Osteoblast (primary cell): ENCODE measurements around the gene TBC1D12. TPM values are rescaled to one million over a fixed set of nuclear protein-coding genes. Genes with fewer than 3 reads are reported as not detected.

Experiments
- DNase-seq: peaks from one replicate; pipeline ENCODE4 v3.0.0; 2011; ENCODE audit warnings: low spot score, mixed read lengths; ENCODE audit not compliant: insufficient read length; ENCODE audit errors: missing footprints
- H2AFZ ChIP-seq: 2 replicates; pipeline ENCODE4 v1.6.0; 2011; ENCODE audit warnings: mild to moderate bottlenecking, low read length
- H3K27ac ChIP-seq: 2 replicates; pipeline ENCODE4 v1.5.1; 2011; ENCODE audit warnings: mild to moderate bottlenecking, low read depth, low read length, moderate library complexity
- H3K27me3 ChIP-seq: 2 replicates; pipeline ENCODE4 v1.6.0; 2012; ENCODE audit warnings: mild to moderate bottlenecking, control low read depth, inconsistent platforms, low read length, moderate library complexity; ENCODE audit not compliant: insufficient read depth
- H3K36me3 ChIP-seq: 2 replicates; pipeline ENCODE4 v1.5.1; 2011; ENCODE audit warnings: mild to moderate bottlenecking, low read length, control low read depth, moderate library complexity; ENCODE audit not compliant: insufficient read depth
- H3K4me1 ChIP-seq: 2 replicates; pipeline ENCODE4 v1.5.1; 2011; ENCODE audit warnings: mild to moderate bottlenecking, low read length, control low read depth, moderate library complexity; ENCODE audit not compliant: insufficient read depth
- H3K4me2 ChIP-seq: 2 replicates; pipeline ENCODE4 v1.6.0; 2011; ENCODE audit warnings: mild to moderate bottlenecking, low read length; ENCODE audit not compliant: insufficient read depth
- H3K4me3 ChIP-seq: fragments of 200-600 bp; sonication (generic); 3 replicates; pipeline ENCODE4 v1.5.1; 2012; ENCODE audit warnings: mild to moderate bottlenecking, low read length, inconsistent platforms; ENCODE audit not compliant: insufficient read depth
- H3K79me2 ChIP-seq: 2 replicates; pipeline ENCODE4 v1.6.0; 2012; ENCODE audit warnings: mild to moderate bottlenecking, low read length, control low read depth, inconsistent platforms; ENCODE audit not compliant: insufficient read depth
- H3K9me3 ChIP-seq: 2 replicates; pipeline ENCODE4 v1.5.1; 2011; ENCODE audit warnings: low read depth, low read length, control low read depth
- H4K20me1 ChIP-seq: 2 replicates; pipeline ENCODE4 v1.6.0; 2012; ENCODE audit warnings: mild to moderate bottlenecking, low read length, control low read depth; ENCODE audit not compliant: insufficient read depth
- total RNA-seq: library from RNA; depleted of rRNA; stranded (reverse); fragments of >200 nt; gene quantifications from 2 replicates; pipeline ENCODE4 v1.2.3, GENCODE V29; 2012
- TF ChIP-seq, protein P1 (sequence below): IDR thresholded peaks from 2 replicates; pipeline ENCODE4 v1.5.1; 2011; ENCODE audit warnings: mild to moderate bottlenecking, low read depth, low read length, moderate library complexity; ENCODE audit errors: extremely low read depth

The TBC1D12 gene
- total RNA-seq, 1 donor = 43.1 TPM

DNA sequence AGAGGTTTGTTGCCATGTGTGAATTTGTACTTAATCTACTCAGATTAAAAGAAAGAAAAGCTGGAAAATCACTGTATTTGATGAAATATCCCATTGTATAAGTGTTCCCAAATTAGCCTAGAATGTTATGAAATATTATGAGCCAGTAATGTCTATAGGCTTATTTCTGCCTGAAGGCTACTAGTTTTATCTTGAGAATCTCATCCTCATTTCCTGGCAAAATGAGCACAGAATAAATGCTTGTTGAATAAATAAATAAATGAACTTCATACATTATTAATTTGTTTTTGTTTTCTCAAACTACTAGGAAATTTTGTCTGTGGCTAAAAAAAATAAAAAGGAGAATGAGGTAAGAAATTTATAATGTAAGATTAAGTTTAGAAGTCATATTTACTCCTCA, 168.7 kb downstream of the TBC1D12 start:
- no peaks in the 10 kb centered on the region for H3K9me3 ChIP-seq
- no peak overlapping the region for H3K4me2 ChIP-seq
- H3K36me3 ChIP-seq = no peaks in the 10 kb centered on the region
- H3K4me1 ChIP-seq = peaks cover 3% of the 10 kb centered on the region
- TF ChIP-seq, protein P1, sequence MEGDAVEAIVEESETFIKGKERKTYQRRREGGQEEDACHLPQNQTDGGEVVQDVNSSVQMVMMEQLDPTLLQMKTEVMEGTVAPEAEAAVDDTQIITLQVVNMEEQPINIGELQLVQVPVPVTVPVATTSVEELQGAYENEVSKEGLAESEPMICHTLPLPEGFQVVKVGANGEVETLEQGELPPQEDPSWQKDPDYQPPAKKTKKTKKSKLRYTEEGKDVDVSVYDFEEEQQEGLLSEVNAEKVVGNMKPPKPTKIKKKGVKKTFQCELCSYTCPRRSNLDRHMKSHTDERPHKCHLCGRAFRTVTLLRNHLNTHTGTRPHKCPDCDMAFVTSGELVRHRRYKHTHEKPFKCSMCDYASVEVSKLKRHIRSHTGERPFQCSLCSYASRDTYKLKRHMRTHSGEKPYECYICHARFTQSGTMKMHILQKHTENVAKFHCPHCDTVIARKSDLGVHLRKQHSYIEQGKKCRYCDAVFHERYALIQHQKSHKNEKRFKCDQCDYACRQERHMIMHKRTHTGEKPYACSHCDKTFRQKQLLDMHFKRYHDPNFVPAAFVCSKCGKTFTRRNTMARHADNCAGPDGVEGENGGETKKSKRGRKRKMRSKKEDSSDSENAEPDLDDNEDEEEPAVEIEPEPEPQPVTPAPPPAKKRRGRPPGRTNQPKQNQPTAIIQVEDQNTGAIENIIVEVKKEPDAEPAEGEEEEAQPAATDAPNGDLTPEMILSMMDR = no peak
- H4K20me1 ChIP-seq = no peaks in the 10 kb centered on the region
- H3K27ac ChIP-seq = peak overlapping the region; percentile 5
- no peaks in the 10 kb centered on the region for H3K79me2 ChIP-seq
- no peaks in the 10 kb centered on the region for H3K27me3 ChIP-seq
- no peak for DNase-seq
- no peak overlapping the region for H3K4me3 ChIP-seq
- H2AFZ ChIP-seq = peak overlapping the region; percentile 60

- Histone ChIP-seq H2AFZ (peak overlapping the region; percentile 11), H3K79me2 (no peaks in the 10 kb centered on the region), H3K36me3 (peaks cover under 1% of the 10 kb centered on the region), H3K4me3 (no peak overlapping the region), H3K27me3 (no peaks in the 10 kb centered on the region), H4K20me1 (no peaks in the 10 kb centered on the region), H3K4me1 (peaks cover 3% of the 10 kb centered on the region), H3K27ac (no peak overlapping the region), H3K4me2 (no peak overlapping the region), H3K9me3 (no peaks in the 10 kb centered on the region)
- peak; percentile 51 for DNase-seq
- TF ChIP-seq, protein P1 = no peak
Observed at GRCh38 chr10:94571528-94571927, 169.2 kb downstream of the TBC1D12 start.

DNA sequence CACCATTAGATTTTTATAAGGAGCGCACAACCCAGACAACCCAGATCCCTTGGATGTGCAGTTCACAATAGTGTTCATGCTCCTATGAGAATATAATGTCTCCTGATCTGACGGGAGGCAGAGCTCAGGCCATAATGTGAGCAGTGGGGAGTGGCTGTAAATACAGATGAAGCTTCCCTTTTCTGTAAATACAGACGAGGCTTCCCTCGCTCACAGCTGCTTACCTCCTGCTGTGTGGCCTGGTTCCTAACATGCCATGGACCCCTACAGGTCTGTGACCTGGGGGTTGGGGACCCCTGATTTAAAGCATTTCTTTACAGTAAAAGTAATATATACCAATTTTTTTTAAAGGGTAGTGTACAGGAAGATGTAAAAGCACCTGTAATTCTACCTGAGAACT, 176.4 kb downstream of the TBC1D12 start:
- TF ChIP-seq, protein P1 = no peak
- no peaks in the 10 kb centered on the region for H4K20me1 ChIP-seq
- no peak for DNase-seq
- no peaks in the 10 kb centered on the region for H3K27me3 ChIP-seq
- H3K36me3 ChIP-seq = peaks cover 6% of the 10 kb centered on the region
- H3K4me1 ChIP-seq = no peaks in the 10 kb centered on the region
- H3K9me3 ChIP-seq = no peaks in the 10 kb centered on the region
- no peak overlapping the region for H3K27ac ChIP-seq
- no peak overlapping the region for H2AFZ ChIP-seq
- H3K79me2 ChIP-seq = no peaks in the 10 kb centered on the region
- H3K4me3 ChIP-seq = no peak overlapping the region
- H3K4me2 ChIP-seq = no peak overlapping the region

- no peaks in the 10 kb centered on the region for H4K20me1 ChIP-seq
- H3K36me3 ChIP-seq = peaks cover 1% of the 10 kb centered on the region
- H3K27ac ChIP-seq = no peak overlapping the region
- no peak overlapping the region for H3K4me3 ChIP-seq
- TF ChIP-seq, protein P1 = no peak
- no peaks in the 10 kb centered on the region for H3K79me2 ChIP-seq
- H2AFZ ChIP-seq = no peak overlapping the region
- H3K4me2 ChIP-seq = no peak overlapping the region
- no peaks in the 10 kb centered on the region for H3K9me3 ChIP-seq
- no peaks in the 10 kb centered on the region for H3K27me3 ChIP-seq
- H3K4me1 ChIP-seq = no peaks in the 10 kb centered on the region
- DNase-seq = peak; percentile 55
Observed at GRCh38 chr10:94583124-94583523, 180.8 kb downstream of the TBC1D12 start.

Other genes with a start within 250 kb of the TBC1D12 start
- gene NOC3L, start 39.6 kb upstream of the TBC1D12 start, total RNA-seq = 19.4 and 21.0 TPM in 2 replicates
- 5.8 and 9.4 TPM in 2 replicates for gene HELLS, start 143.2 kb downstream of the TBC1D12 start, total RNA-seq